HG03196 (cell line): ENCODE measurements around the gene GALNT18.

Experiments used
- ATAC-seq: cut with Tn5 transposase; IDR thresholded peaks from one replicate; pipeline ENCODE4 v1.9.1; 2021; ENCODE audit not compliant: unreplicated experiment

GALNT18 gene

DNA sequence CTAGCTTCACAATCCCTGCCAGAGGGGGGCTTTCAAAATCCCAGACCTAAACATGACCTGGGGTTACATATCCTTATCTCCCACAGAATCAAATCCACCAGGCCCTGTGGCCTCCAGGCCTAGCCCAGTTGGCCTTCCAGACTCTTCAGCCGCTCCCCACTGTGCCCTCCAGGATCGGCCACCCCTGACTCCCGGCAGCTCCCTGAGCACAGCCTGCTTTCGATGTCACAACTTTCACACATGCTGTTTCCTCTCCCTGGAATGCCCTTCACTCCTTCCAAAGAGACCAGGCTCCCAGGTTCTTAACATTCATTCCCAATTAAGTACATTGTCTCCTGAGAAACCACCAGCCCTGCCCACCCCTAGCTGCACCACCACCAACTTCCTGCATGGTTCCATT, 331.5 kb downstream of the GALNT18 start:
- no peak for ATAC-seq

DNA sequence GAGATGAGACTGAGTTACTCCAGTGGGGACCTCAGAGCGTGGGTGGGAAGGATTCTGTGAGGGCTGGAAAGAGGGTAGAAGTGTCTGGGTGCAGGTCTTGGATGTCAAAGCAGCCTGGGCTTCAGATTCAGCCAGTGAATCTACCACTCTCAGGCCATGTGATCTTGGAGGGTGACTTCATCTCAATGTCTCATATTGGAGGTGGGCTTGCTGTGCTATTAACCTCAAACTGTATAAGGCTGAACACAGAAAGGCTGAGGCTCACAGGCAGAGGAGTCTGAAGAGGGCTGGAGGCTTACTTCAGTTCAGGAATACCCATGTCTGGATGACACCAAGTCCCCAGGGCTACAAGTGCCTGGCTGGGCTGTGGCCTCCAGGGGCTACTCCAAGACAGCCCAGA, 332.1 kb downstream of the GALNT18 start:
- ATAC-seq: no peak

DNA sequence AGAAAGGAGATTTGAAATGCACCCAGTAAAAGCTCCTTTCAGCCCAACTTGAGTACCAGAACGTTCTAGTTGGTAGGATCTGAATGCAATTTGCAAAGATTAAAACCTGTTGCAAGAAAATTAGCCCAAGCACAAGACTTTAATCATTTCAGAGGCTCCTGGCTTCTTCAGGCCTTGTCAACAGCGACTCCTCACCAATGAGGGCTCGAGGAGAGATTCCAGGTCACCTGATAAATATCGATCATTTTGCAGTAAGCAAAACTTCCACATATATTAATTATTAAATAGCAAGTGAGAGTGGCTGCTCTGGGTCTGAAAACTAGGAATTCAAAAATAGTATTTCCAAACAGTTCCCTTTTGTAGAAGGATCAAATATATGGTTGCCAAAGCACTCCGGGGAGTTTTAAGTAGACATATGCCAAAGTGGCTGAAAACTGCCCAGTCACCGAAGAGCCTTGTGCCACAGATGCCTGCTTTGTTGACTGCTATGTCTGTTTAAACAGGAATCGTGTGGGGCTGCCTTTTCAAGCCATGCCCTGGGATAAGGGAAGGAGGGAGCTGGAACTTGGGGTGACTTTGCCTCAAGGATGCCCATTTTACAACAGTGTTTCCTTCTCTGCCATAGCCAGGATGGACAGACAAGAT, 332.7 kb downstream of the GALNT18 start:
- no peak for ATAC-seq

DNA sequence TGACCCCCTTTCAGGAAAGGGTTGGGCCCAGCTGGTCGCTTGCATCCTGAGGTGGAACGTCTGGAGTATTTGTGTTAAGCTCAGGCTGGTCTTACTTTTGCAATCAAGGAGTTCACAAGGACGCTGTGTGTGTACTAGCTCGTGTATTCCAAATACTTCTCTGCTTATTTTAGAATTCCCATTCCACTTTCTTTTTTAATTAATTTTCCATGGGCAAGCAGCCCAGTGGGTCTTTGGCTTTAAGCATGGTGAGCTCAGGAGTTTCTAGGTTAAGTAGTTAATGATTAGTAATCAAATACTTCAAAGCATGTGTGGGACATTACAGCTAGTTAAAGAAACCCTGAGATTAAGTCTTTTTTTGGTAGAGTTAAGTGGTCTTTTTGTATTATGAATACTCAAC, 337.3 kb downstream of the GALNT18 start:
- no peak for ATAC-seq

DNA sequence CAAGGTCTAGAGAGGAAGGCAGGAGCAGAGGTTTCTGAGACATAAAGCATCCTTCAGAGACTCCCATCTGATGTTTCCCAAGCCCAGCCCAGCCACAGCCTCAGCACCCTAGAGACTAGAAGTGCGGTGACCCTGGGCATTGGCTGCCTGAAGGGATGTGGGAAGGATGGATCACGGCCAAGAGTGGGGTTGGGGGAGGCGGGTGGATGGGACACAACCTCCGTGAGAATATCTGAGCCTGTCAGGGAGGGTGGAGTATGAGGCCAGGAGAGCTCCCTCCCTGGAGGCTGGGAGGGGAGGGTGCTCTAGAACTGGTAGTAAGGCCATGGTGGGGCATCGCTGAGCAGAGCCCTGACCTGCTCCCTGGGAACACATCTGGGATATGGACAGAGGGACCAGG, 340.2 kb downstream of the GALNT18 start:
- ATAC-seq: no peak

DNA sequence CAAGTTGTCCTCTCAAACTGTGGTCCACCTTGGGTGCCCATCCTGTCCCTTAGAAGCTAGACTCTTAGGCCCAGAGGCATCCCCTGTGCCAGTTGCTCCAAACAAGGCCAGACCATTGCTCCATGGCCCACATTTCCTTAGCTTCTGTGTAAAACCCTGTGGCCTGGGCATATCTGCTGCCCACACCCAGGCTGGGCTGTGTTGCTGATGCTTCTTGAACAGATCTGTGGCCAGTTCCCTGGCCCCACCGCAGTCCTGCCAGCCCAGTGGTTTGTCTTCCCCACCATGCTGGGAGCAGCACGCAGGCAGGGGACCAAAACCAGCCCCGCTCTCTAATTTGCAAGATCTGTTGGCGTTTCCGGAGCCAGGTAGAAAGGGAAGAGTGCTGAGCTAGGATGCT, 341.0 kb downstream of the GALNT18 start:
- ATAC-seq: no peak

DNA sequence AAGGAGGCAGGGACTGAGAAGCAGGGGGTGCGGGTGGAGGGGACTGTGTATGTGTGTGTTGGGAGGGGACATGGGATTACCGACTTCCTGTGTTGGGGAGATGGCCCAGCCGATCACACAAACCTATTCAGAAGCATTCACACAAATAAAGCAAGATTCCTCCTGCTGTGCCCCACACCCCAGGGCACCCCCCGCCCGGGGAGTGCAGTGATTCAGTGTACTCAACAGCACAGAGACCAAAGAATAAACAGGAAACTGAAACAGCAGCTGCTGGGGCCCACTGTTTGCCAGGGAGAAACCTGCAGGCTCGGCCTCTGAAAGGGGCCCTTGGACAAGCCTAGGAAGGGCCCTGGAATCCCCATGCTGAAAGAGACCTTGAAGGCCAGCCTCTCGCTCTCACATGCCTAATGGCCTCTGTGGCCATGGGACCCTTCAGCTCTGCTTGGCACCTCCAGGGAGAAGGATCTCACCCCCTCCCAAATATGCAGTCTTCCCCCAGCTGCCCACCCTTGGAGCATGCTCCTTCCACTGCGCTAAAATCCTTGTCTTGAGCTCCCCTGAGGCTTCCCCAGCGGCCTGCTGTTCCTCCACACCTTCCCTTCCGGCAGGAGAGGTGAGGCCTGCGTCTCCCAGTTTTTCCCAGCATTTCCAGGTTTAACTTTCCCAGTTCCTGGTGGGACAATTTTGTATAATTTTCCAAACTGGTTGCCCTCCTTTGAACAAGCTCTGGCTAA, 341.7 kb downstream of the GALNT18 start:
- no peak for ATAC-seq

DNA sequence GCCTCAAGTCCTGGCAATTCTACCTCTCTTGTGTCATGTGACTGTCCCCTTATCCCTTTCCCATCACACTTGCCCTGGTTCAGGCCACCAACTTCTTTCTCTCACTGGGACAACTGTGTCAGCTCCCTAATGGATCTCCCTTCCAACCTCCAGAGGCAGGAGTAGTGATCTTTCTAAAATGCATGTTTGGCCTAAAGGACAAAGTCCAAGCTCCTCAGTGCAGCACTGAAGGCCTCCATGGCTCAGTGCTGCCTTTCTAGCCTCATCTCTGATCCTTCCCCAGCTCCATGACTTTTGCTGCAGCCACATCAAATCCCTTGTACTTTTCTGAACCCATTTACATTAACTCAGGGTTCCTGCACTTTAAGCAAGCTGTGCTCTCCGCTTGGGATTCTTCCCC, 349.6 kb downstream of the GALNT18 start:
- ATAC-seq: no peak

DNA sequence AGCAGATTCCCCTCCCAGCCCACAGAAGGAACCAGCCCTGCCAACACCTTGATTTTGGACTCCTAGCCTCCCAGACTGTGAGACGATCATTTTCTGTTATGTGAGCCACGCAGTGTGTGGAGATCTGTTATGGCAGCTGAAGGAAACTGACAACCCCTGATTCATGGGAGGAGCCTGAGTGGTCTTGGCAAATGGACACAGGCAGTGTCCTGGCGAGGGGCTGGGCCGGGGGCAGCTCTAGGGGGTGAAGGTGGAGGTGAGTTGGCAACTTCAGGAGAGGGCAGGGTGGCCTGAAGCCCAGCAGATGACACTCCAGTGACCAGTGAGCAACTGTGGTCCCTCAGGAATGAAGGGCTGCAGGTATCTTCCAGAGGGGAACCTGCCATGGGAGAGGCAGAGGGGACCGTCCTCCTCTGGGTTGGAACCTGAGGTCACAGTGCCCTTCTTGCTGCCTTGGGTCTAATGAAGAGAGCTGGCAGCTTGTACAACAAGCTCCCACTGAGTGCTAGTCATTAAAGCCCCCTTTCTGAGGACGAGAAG, 351.5 kb downstream of the GALNT18 start:
- no peak for ATAC-seq

DNA sequence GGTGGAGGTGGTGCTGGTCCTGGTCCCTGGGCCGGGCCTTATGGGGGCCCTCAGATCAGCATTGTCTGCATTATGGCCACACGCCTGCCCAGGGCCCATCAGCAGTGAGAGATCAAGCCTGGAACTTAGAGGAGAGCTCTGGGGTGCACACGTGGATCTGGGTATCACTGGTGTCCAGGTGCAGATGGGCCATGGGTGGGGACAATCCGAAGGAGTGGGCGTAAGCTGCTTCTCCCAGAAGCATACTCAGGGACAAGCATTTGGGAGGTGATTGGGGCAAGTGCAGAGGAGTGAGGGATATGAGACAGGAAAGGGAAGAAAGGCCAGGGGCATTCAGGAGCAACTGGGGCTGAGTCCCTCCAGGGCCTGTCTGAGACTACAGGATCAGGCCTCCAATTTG, 353.1 kb downstream of the GALNT18 start:
- no peak for ATAC-seq

DNA sequence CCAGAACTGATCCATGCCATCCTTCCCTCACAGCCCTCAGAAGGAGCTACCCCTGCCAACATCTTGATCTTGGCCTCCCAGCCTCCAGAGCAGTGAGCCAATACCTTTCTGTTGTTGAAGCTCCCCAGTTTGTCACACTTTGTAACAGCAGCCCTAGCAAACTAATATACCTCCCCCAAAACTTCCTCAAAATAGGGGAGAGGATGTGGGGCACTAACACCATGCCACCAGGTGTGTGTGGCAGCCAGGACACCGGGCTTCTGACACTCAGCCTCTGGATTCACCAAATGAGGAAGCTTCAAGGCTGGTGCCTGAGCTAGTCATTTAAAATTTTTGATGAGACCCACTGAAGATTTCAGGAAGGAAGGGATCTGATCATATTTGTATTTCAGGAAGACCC, 353.7 kb downstream of the GALNT18 start:
- ATAC-seq: no peak

DNA sequence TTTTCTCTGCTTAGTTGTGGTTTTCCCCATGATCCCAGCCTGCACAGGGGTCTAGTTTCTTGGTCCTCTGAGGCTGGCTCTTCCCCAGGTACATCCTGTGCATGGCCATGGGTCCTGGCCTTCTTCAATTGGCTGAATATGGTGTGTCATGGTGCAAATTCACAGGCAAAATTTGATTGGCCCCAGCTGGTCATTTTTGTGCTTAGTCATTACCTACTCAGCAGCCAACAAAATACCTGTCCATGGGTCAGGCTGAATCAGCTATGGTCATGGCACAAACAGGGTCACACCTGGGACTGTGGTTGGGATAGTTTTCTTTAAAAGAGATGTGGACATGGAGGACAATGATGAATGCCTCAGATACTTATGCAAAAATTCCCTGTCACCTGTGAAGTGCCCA, 354.5 kb downstream of the GALNT18 start:
- no peak for ATAC-seq

DNA sequence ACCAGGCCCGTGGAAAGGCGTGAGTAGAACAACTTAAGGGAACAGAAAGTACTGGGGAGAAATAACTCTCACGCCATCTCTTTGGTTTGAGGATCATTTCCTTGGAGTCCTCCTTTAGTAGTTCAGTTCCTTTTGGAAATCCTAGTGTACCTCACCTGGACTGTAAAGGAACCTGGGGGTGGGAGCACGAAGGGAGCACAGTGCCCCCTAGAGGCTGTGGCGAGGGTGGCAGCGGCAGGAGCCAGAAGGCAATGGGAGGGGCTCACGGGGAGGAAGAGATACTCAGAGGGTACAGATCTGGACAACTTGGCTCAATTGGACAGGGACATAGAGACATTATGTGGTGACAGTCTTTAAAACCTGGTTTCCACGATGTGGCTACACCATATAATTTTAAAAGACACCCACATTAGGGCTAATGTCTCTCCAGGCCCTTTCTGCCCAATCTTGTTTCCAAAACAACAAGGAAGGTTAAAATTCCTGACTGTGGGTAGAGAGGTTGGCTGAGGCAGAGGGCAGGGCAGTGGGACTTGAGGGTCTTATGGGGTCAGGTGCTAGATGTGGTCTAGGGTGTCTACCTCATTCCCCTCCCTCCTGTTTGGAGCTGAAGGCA, 355.7 kb downstream of the GALNT18 start:
- no peak for ATAC-seq

DNA sequence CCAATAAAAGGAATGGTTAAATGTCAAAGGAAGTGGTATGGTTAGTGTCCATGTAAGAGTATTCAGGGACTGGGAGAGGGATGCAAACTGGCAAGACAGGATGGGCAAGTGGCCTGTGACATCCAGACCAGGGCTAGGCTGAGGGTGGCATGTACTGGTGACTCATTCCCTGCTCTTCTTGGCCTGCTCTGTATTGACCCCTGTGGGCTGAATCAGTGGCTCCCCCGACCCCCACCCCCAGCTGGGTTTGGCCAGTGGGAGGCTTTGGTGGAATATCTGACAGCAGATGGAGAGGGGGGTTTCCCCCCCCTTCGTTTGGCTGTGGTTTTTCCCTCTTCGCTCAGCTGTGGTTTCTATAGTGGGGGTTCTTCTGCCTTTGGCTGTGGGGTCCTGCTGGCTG, 356.5 kb downstream of the GALNT18 start:
- no peak for ATAC-seq

DNA sequence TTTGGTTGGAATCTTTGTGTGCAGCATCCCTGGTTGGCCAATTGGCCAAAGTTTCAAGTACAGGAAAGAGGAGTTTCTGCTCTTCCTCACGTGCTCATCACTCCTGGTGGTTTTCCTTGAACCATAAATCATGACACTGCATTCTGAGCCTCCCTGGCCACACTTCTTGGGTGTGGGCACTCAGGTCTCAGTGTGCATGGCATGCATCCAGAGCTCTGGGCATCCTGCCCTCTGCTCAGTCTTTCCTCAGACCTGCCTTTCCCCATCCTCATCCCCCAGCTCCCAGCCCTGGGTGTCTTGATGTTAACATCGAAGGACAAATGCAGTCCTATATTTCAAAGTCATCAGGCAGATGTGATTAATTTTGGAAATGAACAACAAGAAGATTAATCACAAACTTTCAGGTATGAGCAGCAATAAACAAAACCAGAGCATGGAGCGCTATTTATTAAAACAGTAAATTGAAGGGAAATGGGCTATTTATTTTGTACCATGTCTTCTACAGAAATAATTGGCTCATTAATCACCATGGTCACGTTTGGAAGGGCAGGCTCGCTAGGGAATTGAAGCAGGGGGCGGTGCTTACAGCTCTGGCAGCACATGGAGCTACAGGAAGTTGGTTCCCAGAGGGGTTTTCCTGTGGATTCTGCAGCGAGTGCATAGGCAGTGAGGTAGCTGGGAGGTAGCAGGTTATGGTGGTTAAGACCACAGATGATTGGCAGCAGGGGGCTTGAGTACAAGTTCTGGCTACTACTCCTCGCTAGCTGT, 358.4 kb downstream of the GALNT18 start:
- no peak for ATAC-seq

DNA sequence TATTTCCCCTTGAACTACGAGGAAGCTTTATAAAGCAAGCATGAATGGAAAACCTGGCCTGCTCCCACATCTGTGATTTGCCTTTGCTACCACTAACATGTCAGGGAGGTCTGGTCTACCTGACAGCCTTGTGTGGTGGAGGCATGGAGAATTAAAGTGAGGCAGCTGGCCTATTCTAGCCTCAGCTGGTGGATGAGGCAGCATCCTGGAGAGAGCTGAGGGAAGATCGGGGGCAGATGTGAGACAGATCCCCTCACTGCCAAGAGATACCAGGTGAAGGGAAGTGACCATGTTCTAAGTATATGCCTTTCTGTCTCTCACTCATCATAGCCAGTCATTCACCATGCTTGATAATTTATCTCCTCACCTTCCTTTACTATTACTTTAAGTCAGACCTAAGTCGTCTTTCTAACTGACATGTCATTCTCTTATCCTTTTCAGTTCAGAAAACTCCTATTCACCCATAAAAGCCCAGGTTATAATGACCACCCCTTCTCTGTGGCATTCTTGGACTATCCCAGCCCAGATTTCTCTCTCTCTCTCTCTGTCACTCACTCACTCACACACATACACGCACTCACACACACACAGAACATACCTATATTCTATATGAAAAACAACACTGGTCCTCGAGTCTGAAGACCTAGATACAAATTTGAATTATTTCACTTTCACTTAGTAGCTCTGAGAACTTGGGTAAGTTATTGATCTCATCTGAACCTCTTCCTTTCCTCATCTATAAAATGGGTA, 359.5 kb downstream of the GALNT18 start:
- no peak for ATAC-seq

DNA sequence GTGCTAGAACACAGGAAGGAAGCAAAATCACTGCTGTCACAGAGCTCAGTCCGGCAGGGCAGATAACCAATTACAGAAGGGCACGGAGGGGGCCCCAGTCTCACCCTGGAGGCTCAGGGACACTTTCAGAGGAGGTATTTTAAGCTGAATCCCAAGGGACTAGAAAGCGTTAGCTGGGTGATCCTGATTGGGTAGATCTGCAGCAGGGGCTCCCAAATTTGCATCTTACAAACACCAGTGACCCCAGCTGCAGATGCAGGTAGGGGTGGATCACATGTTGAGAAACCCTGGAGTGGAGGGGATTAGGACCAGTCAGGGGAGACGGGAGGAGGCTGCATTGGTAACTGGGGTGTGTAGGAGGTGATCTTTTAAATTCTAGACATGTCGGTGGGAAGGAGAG, 360.2 kb downstream of the GALNT18 start:
- peak; percentile 56 for ATAC-seq

DNA sequence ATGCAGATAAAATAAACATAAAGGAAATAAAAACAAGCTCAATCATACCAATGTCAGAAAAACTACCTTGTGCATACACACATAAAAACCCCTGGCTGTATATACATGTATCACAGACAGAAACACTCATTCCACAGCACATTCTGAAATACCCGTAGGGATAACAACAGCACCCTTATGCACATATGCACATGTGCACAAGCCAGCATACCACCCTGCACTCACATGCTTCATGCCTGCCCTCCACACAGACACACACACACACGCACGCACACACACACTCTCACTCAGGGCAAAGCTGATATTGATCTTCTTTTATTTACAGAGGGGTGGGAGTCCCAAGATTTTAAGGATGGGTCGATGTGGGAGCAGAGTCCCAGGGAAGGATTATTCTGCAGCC, 360.9 kb downstream of the GALNT18 start:
- no peak for ATAC-seq

DNA sequence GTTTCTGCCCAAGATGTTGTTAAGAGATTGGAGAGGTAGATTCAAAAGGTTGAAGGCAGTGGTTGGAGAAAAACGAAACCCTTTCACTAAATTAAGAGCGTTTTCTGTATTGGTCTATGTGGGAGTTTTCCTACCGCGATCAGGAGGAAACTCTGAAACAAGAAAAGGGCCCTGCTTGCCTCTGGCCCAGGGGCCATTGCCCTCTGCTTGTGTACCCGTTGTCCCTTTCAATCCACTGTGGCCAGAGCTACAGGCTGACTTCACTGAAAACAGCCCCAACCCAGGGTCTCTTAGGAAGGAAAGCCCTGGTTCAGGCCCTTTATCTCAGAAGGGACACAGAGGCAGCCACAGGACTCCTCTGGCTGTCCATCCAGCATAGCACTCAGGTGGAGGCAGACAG, 367.8 kb downstream of the GALNT18 start:
- ATAC-seq: no peak

DNA sequence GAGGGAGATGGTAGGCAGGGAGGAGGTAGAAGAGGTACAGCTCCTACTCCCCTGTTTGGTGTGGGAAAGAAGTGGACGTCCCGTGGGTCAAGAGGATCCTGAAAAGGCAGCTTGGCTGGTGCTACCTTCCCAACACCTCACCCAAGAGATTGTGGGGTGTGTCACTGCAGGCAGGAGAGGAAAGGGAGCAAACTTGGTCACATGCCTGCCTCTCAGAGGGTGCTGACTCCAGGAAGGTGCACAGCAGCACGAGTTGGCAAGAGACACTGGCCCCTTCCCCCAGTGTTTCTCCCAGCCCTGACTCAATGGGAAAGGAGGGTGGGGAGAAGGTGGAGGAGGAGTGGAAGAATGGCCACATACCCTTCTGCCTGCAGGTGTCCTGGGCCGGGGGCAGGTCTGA, 368.3 kb downstream of the GALNT18 start:
- ATAC-seq: no peak

DNA sequence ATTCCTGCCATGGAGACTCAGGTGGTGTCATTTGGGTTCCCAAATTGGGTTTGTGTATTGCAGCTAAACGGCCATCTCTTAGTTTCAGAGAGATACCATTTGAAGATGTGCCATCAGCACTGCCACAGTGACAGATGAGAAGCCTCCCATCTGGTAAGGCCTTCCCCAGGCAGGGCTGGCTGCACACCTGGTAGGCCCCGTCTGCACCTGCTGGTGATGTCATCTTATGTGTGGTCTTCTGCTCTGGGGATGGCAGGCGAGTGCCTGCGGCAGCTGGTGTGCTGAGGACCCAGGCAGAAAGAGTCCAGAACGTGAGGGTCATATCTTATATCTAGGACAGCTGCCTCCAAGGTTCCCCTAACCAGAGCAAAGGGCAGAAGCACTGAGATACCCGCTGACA, 369.4 kb downstream of the GALNT18 start:
- ATAC-seq: no peak
